ENCODE results near the gene LRRC3C.

The LRRC3C gene

GRCh38 chr17:39913989-39914388, 13.5 kb upstream of the LRRC3C start:
- Histone ChIP-seq H3K36me3 (peaks cover 6 to 45% (median 13%) of the 10 kb centered on the region in 3 donors), H3K9me3 (no peaks in the 10 kb centered on the region), H3K27ac (no peak overlapping the region), H3K4me3 (no peak overlapping the region), H3K27me3 (no peaks in the 10 kb centered on the region), H3K4me1 (no peaks in the 10 kb centered on the region)
- no peak for TF ChIP-seq CTCF (IDR thresholded peaks at IDR 0.05)
- DNase-seq: no peak
- intact Hi-C loops (cut with DNase I; ENCODE audit: low total_unique reads): no loop called here

- Histone ChIP-seq H3K36me3 (peaks cover 0 to 44% (median 14%) of the 10 kb centered on the region in 3 donors), H3K27me3 (no peaks in the 10 kb centered on the region), H3K4me1 (no peaks in the 10 kb centered on the region), H3K27ac (no peak overlapping the region), H3K4me3 (no peak overlapping the region), H3K9me3 (no peaks in the 10 kb centered on the region)
- DNase-seq: no peak
- intact Hi-C loops (cut with DNase I; ENCODE audit: low total_unique reads): no loop called here
- TF ChIP-seq CTCF (IDR thresholded peaks at IDR 0.05): no peak
Observed at GRCh38 chr17:39915559-39915958, 12.0 kb upstream of the LRRC3C start.

- Histone ChIP-seq H3K9me3 (no peaks in the 10 kb centered on the region), H3K27me3 (no peaks in the 10 kb centered on the region), H3K27ac (no peak overlapping the region), H3K4me1 (no peaks in the 10 kb centered on the region), H3K36me3 (peaks cover 3 to 44% (median 27%) of the 10 kb centered on the region in 3 donors), H3K4me3 (no peak overlapping the region)
- no peak for DNase-seq
- TF ChIP-seq CTCF (IDR thresholded peaks at IDR 0.05): no peak
- intact Hi-C loops (cut with DNase I; ENCODE audit: low total_unique reads): no loop called here
Observed at GRCh38 chr17:39916918-39917317, 10.6 kb upstream of the LRRC3C start.

GRCh38 chr17:39919087-39919683, 8.3 kb upstream of the LRRC3C start:
- no peak for DNase-seq
- Histone ChIP-seq H3K4me3 (no peak overlapping the region), H3K9me3 (no peaks in the 10 kb centered on the region), H3K27ac (no peak overlapping the region), H3K27me3 (no peaks in the 10 kb centered on the region), H3K36me3 (peaks cover 14 to 60% (median 50%) of the 10 kb centered on the region in 3 donors), H3K4me1 (peaks cover 0 to 4% (median 0%) of the 10 kb centered on the region in 4 donors)
- TF ChIP-seq CTCF (IDR thresholded peaks at IDR 0.05): no peak
- intact Hi-C loops (cut with DNase I; ENCODE audit: low total_unique reads): no loop called here

- DNase-seq: no peak
- Histone ChIP-seq H3K4me1 (peaks cover 0 to 17% (median 1%) of the 10 kb centered on the region in 4 donors), H3K9me3 (no peaks in the 10 kb centered on the region), H3K27ac (no peak overlapping the region), H3K36me3 (peaks cover 14 to 62% (median 50%) of the 10 kb centered on the region in 3 donors), H3K27me3 (no peaks in the 10 kb centered on the region), H3K4me3 (no peak overlapping the region)
- no peak for TF ChIP-seq CTCF (IDR thresholded peaks at IDR 0.05)
- intact Hi-C loops (cut with DNase I; ENCODE audit: low total_unique reads): no loop called here
Observed at GRCh38 chr17:39920218-39921210, 7.0 kb upstream of the LRRC3C start.
